ENCODE measurements around the gene SHANK1.
A peak's percentile ranks its signal among the peaks of the same experiment; 100 is the strongest.

Gene SHANK1

DNA sequence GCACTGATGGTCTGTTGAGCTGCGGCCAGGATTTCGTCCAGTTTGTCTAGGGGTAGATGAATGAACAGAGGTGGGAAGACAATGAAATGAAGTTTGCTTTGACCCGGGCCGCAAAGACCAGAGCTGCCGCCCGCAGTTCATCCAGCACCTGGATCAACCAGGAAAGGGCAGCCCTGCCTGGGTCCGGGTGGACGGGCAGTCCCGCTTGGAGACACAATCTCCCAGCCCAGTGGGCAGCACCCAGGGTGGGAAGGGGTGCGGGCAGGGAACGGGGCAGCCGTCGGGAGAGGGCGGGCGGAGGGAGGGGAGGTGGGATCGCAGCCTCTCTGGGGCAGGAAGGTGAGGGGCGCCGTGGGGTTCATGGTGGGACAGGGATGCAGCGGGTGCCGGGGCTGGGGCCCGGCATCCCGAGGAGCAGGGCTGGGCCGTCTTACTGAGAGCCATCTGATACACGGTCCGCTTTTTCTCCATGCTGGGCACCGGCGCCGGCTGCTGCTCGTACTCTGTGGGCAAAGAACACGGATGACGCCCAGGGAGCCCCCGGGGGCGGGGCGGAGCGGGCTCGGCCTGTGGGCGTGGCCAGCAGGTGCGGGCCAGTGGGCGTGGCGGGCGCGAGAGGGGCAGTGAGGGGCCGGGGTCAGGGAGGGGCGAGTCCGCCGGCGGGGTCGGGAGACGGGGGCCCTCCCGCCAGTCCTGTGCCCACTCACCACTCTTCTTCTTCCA lies 33.1 kb downstream of the SHANK1 start:
- DNase-seq (ENCODE audit: low spot score), result no peak

DNA sequence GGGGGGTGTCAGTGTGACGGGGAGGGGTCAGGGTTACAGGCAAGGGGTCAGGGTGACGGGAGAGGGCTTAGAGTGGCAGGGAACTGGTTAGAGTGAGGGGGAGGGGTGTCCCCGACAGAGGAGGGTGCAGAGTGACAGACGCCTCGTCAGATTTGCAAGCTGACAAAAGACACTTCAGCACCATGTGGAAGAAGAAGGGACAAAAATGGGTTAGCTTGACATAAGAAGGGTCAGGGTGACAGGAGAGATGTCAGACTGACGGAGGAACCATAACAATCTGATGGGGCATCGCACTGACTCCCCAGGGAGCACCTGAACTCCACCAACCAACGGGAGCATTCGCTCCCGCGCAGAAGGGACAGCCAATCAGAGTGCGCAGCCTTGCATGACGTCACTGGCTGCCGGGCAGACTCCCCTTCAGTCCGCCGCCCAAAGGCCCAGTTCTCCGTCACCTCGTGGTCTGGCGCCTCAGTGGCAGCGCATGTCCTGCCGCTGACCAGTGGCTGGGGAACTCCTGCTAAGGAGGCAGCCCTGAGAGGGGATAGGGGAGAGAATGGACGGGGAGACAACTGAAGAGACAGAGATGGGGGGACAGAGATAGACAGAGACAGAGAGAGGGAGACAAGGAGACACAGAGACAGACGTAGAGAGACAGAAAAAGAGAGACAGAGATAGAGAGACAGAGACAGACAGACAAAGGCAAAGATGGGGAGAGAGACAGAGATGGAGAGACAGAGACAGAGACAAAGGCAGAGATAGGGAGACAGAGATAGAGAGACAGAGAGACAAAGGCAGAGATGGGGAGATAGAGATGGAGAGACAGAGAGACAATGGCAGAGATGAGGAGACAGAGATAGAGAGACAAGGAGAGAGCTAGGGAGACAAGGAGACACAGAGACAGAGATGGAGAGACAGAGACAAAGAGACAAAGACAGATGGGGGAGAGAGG lies 40.2 kb downstream of the SHANK1 start:
- peak; percentile 98 for DNase-seq (ENCODE audit: low spot score)

DNA sequence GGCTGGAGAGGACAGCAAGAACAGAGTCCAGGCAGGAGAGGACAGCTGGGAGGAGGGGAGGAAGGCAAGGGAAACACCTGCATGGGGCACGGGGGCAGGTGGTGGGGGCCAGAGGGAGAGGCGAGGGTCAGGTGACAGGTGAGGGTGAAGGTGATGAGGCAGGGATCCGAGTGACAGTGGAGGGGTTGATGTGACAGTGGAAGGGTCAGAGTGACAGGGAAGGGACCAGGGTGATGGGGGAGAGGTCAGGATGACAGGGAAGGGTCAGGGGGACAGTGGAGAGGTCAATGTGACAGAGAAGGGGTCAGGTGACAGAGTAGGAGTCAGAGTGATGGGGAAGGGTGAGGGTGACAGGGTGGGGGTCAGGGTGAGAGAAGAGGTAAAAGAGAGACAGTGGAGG lies 41.3 kb downstream of the SHANK1 start:
- DNase-seq (ENCODE audit: low spot score), result no peak

DNA sequence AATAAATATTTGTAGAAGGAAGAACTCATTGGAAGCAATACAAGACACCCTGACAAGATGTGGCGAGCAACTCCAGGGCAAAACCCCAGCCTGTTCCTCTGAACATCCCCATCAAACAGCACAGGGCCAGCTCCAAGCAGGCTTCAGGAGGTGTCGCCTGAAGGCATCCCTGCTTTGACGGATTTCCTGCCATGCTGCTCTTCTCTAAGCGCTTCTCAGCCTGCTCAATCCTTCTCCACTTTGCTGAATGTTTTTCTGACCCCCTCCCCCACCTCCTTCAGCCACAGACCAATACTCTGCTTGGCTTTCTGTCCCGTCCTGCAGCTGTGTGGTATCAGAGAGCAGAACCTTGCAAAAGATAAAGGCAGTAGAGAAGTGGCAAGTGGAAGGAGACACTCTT lies 42.0 kb downstream of the SHANK1 start:
- DNase-seq (ENCODE audit: low spot score), result no peak

DNA sequence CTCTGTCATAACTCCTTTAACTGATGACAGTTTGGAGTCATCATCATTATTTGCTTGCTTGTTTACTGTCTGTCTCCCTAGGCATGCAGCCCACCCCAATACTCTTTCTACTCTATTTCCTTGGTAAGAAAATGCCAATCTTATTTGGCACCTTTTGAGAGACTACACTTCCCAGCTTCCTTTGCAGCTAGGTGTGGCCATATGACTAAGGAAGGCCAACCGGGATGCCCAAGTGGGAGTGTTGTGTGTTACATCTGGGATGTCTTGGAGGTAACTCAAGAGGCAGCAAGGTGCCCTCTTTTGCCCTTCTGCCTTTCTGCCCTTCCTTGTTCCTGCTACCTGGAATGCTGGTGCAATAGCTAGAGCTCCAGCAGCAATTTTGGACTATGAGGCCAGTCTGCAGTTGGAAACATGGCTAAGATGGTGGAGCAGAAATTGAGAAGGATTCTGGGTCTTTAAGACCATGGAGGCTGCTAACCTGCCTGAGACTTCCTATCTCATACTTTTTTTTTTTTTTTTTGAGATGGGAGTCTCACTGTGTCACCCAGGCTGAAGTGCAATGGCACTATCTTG lies 42.9 kb downstream of the SHANK1 start:
- DNase-seq (ENCODE audit: low spot score), result no peak

DNA sequence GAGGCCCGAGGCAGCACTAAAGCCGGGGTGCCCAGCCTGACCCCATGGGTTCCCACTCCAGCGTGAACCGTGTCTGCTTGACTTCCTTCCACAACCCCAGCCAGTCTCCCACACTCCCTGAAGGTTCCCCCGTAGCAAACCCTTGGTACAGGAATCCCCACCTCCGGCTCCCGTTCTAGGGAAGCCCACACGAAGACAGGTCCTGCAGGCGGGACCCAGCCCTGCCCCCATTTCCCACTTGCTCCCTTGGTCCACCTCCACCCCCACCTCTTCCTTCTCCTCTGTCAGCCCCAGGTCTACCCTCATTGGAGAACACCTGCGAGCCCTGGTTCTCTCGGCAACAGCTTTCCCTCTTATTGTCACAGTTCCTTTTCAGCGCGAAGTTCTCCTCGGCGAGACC lies 46.5 kb downstream of the SHANK1 start:
- DNase-seq (ENCODE audit: low spot score), result no peak

DNA sequence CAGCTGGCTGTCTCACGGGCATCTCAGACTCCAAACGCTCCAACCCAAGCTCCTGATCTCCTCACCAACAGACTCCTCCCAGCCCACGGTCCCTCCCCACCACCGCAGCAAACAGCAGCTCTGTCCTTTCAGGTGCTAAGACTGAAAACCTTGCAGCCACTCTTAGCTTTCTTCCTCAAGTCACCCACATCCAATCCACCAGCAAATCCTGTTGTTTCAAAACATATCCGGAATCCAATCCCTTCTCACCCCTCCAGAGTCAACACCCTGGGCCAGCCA lies 49.6 kb downstream of the SHANK1 start:
- DNase-seq (ENCODE audit: low spot score), result no peak

DNA sequence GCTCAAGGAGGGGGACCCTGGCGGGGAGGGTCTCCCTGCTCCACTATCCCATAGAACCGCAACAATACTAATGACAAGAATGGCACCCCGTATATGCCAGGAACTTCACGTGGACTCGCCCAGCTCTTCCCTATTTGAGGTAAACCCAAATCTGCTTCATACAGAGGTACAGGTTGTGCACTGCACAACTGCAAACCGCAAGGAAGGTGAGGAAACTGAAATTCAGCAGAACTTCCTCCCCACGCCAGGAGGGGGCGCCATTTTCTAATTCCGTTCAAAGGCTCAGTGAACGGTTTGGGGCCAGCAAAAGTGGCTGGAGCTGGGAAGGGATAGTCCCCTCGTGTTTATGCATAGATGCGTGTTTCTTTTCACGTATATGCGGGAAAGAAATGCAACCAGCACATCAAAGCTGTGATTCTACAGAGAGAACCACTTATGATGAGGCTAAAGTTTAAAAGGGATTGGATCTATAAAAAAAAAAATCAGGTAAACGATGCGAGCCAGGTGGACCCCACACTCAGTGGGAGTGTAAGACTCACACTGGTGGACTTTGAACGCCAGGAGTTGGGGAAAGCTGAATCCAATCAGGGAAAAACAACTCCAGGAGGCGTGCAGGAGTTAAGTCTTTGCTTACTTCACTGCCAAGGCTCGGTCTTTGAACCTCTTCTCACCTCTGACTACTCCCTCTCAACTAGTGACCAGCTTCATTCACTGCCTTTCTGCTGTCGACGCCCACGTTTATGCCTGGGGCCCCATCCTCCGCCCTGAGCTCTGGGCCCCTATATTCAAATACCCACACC lies 50.1 kb downstream of the SHANK1 start:
- DNase-seq (ENCODE audit: low spot score), result peak; percentile 67

DNA sequence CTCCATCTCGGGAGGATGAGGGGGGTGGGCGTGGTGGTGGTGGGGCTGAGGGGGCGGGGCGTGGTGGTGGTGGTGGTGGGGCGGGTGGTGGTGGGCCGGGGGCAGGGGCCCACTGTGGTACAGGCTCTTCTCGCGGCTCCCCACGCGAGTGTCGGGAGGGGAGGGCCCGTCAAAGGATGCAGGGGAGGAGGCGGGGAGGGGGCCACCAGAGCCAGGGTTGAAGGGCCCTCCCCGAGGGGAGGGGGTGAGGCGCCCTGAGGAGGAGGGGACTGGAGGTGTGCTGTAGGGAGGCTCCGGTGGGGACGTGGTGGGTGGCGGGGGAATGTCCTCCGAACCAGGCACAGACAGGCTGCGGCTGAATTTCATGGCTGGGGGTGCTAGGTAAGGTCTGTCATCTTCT lies 50.7 kb downstream of the SHANK1 start:
- no peak for DNase-seq (ENCODE audit: low spot score)

DNA sequence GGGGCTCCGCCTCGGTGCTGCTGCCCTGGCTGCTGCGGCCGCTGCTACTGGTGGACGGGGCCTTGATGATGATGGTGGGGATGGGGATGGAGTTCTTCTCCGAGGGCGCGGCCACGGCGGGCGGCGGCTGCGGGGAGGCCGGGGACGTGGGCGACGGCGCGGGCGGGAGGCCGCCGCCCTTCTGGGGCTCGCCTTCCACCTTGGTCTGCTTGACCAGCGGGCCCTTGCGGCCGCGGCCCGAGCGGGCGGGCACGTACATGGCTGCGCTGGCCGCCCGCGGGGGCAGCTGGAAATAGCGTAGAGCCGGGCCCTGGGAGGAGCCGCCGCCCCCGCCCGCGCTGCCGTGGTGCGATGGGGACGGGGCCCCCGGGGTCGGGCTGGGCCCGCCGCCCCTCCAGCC lies 51.2 kb downstream of the SHANK1 start:
- DNase-seq (ENCODE audit: low spot score), result no peak

DNA sequence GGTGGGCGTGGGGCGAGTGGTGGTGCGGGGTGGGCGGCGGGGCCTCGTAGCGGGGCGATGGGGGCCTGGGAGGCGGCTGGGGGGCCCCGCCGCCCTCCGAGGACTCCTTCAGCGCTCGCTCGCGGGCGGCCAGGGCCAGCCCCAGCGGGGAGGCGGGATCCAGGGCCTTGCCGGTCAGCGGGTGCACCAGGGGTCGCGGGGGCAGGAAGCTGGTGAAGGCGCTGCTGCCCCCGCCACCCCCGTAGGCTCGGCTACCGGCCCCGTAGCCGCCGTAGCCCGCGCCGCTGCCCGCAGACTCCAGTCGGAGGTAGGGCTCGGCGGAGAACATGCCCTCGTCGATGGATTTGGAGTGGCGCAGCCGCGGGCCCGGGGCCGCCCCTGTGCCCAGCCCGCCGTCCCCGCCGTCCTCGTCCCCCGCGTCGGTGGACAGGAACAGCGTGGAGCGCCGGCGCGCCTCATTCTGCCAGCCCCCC lies 51.8 kb downstream of the SHANK1 start:
- no peak for DNase-seq (ENCODE audit: low spot score)

DNA sequence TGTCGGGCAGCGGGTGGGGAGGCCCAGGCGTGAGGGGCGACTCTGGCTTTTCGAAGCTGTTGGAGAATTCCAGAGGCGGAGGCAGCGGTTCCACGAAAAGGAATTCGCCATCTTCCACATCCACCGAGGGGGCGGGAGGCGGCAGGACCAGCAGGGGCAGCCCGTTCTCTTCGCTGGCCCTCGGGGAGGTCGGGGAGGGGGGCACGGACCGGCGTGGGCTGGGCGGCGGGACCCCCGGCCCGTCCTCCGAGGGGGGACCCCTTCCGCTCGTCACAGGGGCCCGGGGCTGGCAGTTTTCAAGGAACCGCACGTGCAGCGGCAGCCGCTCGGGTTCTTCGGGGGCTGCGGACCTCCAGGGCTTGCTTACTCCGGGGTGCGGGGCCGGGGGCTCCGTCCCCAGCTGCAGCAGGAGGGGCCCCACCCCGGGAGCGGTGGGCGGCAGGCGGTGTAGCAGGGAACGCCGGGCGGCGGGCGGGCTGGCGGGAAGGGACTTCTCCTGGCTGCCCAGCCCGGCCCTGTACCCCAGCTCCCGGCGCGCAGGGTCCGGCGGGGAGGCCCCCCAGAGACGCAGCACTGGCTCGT lies 52.3 kb downstream of the SHANK1 start:
- no peak for DNase-seq (ENCODE audit: low spot score)

DNA sequence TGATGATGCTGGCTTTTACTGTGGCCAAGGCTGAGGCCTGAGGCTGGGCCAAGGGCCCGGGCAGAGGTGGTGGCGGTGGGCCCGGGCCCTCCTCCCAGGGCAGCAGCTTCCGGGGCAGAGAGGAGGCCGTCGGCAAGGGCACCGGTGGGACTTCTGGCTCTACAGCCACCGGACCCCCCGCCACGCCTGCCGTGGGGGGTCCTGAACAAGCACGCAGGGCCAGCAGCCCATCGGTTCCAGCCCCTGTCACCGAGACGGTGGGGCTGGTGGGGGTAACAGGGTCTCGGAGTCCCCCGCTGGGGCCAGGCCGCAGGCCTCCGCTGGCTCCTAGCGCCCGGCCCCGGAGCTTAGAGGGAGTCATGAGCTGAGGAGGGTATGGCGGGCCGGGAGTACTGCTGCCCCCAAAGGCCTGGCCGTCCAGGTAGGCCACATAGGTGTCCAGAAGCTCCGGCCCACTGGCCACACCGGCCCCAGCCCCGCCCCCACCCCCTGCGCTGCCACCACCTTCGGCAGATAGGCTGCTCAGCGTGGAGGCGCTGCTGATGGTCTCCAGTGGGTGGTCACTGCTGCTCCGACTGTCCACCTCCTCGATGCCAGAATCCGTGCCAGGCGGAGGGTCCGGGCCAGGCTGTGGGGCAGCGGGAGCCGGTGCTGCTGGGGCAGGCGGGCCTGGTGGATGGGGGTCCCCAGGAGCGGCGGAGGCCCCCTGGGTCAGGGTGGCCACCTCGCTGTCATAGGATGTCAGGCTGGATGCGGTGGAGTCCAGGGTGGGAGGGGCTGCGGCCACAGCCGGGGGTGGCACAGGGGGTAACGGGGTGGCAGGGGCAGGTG lies 53.0 kb downstream of the SHANK1 start:
- no peak for DNase-seq (ENCODE audit: low spot score)

DNA sequence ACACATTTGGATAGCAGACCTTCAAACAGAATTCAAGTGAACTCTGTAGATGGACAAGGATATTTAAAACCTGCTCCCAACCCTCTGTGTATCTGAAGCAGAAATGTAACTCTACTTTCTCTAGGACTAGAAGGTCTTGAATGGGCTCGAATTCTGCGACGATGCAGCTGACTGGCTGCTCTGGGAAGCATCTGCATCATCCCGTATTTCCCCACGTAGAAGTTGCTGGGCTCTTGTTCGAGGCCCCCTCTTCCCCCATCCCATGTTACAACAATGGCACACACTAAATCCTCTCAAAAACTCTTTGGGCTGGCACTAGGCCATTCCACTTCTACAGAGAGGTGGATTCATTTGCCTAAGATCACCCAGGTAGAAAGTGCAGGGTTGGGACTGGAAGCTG lies 55.4 kb downstream of the SHANK1 start:
- DNase-seq (ENCODE audit: low spot score), result no peak

DNA sequence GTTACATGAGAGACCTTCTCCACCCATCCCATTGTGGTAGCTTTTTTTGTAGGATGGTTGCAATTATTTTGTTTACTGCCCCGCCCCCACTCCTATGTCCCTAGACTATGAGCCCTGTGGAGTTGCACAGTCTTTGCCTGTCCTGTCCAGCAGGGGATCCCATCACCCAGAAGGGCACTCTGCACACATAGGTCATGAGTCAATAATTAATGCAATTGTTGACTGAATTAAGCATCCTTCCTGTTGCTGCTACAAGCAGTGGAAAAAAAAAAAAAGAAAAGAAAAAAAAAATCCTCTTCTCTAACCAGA lies 56.2 kb downstream of the SHANK1 start:
- DNase-seq (ENCODE audit: low spot score), result no peak

DNA sequence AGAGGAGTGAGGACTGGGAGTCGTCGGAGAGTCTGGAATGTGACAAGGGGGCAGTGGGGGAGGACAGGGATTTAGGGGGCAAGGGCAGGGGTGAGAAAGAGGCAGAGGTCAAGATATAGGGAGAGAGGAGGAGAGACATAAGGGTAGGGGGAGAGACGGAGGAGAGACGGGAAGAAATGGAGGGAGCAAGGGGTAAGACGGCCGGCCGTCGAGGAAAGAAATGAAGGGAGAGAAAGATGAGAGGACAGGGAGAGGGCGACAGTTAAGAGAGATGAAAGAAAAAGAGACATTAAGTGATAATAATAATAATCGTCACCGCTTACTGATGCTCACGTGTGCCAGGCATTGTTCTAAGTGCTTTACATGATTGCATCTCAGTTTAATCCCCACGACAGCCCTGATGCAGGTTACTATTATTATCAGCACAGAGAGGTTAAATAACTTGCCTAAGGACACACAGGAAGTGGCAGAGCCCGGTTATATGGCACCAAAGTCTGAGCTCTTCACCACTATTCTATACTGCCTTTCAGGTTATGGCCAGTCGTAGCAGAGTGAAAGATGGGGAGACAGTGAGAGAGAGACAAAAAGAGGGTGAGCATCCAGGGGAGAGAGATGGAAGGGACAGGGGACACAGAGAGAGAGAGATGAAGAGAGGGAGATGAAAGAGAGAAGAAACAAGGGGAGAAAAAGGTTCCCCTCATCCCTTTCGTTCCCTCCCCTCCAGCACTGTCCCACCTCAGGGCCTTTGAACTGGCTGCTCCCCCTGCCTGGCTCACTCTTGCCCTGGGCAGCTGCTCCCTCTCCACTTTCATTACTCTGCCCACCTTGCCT lies 56.7 kb downstream of the SHANK1 start:
- DNase-seq (ENCODE audit: low spot score), result no peak

DNA sequence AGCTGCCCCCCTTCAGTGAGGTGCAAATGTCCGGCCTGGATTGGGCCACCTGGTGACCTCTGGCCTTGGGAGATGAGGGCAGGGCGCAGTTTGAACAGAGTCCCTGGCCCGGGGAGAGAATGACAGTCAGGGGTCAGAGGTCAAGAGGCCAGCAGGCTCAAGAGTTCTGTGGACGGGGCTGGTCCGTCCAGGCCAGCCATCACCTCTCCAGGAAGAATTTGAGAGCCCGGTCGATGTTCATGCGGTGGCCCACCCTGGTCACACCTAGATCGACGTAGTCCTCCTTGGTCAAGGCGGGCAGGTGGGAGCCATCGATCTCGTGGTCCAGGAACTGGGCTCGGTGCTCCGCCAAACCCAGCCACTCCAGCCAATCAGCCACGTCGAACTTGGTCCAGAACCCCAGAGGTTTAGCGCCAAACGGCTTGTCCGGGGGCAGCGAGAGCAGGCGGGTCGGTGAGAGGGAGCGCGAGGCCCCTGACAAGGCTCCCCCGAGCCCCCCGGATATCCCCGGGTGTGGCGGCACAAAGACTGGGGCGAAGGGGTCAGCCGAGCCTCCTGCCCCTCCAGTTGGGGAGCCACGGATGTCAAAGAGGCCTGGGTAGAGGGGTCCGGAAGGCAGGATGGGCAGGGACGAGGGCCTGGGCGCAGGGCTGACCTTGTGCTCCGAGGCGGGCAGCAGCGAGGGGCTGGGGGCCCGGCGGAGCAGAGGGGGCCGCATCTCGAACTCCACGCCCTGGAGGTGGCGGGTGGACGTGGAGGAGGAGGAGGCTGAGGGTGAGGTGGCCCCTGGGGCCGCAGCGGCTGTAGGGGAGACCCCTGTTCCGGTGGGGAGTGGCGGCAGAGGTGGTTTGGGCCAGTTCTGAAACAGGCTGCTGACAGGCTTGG lies 57.6 kb downstream of the SHANK1 start:
- DNase-seq (ENCODE audit: low spot score), result no peak

DNA sequence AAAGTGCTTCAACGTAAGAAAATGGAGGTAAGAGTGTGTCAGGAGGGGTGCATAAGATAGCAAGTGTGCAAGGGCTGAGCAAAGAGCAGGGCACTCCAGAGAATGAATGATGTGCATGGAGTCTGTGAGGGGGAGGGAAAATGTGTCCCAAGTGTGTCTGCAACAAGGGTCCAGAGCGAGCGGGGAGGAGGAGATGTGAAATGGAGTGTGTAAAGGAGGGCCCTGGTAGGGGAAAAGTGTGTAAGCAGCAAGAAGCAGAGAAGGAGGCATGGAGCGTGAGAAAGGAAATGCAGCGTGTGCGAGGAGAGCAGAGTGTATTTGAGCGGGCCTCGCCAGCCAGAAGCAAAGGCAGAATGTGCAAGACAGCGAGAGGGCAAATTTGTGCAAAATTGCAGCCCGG lies 58.6 kb downstream of the SHANK1 start:
- no peak for DNase-seq (ENCODE audit: low spot score)

DNA sequence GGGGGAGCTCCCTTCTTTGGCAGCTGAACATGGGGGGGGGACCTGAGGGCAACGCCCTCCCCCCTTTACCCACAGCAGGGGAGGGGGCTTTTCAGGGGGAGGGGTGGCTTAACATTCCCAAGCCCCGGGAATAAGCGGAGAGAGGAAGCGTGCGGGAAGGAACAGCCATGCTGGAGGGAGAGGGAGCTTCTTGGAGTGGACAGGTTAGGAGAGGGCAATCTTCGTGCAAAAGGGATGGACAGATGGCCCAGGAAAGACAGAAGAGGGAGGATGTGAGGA lies 59.6 kb downstream of the SHANK1 start:
- no peak for DNase-seq (ENCODE audit: low spot score)
